Stomach smooth muscle (tissue), 2 donors: Measurements from ENCODE around the gene KLK6.

ENCODE experiments used
- H3K27ac ChIP-seq: one replicate; pipeline ENCODE4 v1.7.0; 2013; ENCODE audit warnings: mild to moderate bottlenecking, low read length, inconsistent platforms
- H3K27me3 ChIP-seq, 2 donors: one replicate each; pipeline ENCODE4 v1.7.0; 2013; ENCODE audit warnings: low read length in 2 of 2; ENCODE audit not compliant: insufficient read depth in 2 of 2, control insufficient read depth in 1 of 2
- H3K36me3 ChIP-seq, 2 donors: one replicate each; pipeline ENCODE4 v1.7.0; 2013; ENCODE audit warnings: low read length in 2 of 2; ENCODE audit not compliant: control insufficient read depth in 2 of 2, insufficient read depth in 2 of 2
- H3K4me1 ChIP-seq: one replicate; pipeline ENCODE4 v1.7.0; 2013; ENCODE audit warnings: low read length; ENCODE audit not compliant: control insufficient read depth, insufficient read depth
- H3K4me3 ChIP-seq, 2 donors: one replicate each; pipeline ENCODE4 v1.7.0; 2013; ENCODE audit warnings: low read length in 2 of 2
- H3K9ac ChIP-seq, 2 donors: one replicate each; pipeline ENCODE4 v1.7.0; 2013; ENCODE audit warnings: low read length in 2 of 2, mild to moderate bottlenecking in 1 of 2
- H3K9me3 ChIP-seq, 2 donors: one replicate each; pipeline ENCODE4 v1.7.0; 2013; ENCODE audit warnings: low read length in 2 of 2; ENCODE audit not compliant: control insufficient read depth in 2 of 2
- donor health status: healthy.
- donor health status: Pancreatic carcinoma.

The KLK6 gene

DNA sequence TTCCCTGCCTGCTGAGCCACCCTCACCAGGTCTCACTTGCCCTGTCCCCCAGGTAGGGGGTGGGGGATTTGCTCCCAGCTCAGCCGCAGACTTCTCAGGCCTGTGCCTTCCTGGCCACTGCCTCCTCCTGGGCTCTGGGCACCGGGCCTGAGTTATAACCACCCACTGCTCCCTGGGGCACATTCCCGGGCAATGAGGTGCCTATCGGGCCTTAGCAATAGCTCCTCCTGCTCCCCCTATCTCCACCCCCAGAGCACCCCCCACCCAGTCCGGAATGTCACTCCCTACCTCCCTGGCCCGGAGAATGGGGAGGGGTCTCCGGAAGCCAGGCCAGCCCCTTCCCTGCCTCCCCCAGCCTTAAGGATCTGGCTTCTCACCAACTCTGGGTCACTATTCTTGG, 16.5 kb downstream of the KLK6 start, which contains the start of gene KLK5:
Gene KLK5, minus strand, starts transcription at position 129 of the 400 bp plus-strand sequence. CDS start 381 bp downstream, outside the sequence.
- H3K4me1 ChIP-seq, result no peaks in the 10 kb centered on the region
- no peak within 1 kb of the TSS for H3K9ac ChIP-seq
- no peak within 1 kb of the TSS for H3K27ac ChIP-seq
- no peak within 1 kb of the TSS for H3K4me3 ChIP-seq
- H3K36me3 ChIP-seq, result no peaks in the 10 kb centered on the region
- H3K27me3 ChIP-seq, result peaks cover 0 to 15% of the 10 kb centered on the region in 2 donors
- no peaks in the 10 kb centered on the region for H3K9me3 ChIP-seq

DNA sequence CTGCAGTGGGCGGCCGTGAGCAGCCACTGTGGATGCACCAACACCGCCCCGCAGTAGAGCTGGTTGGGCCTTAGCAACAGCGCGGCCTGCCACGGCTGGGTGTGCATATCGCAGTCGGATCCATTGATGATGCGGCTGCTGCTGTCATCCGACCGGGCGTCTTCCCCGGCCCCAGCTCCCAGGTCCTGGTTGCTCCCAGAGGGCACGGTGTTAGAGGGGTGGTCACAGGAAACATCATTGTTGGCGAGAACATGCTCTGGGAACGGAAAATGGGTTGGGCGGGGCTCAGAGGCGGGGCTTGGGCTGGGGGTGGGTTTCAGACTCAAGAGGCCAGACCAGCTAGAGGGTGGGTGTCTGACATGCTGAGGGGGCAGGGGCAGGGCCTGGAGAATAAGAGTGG, 19.5 kb downstream of the KLK6 start:
- H3K9me3 ChIP-seq, result no peaks in the 10 kb centered on the region
- H3K27ac ChIP-seq, result no peak overlapping the region
- no peak overlapping the region for H3K9ac ChIP-seq
- H3K36me3 ChIP-seq, result no peaks in the 10 kb centered on the region
- no peak overlapping the region for H3K4me3 ChIP-seq
- H3K4me1 ChIP-seq, result no peaks in the 10 kb centered on the region
- peaks cover 0 to 11% of the 10 kb centered on the region in 2 donors for H3K27me3 ChIP-seq

DNA sequence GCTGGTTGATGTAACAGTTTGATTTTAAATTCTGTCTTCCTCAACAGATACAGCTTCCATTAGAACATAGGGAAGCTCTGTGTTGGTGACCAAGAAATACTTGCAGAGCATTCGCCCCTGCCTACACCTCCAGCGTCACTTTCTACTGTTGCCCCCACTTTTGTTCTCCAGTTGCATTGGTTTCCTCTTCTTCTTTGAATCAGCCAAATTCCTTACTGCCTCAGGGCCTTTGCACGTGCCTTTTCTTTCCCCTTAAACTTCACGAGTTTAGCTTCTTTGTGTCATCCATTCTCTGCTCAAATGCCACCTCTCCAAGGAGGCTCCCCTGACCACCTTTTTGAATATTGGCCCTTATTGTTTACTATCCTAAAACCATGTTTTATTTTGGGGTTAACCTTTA, 22.3 kb downstream of the KLK6 start:
- H3K27me3 ChIP-seq, result peaks cover 0 to 8% of the 10 kb centered on the region in 2 donors
- H3K27ac ChIP-seq, result no peak overlapping the region
- H3K9ac ChIP-seq, result no peak overlapping the region
- peaks cover 0 to 2% of the 10 kb centered on the region in 2 donors for H3K9me3 ChIP-seq
- H3K4me1 ChIP-seq, result no peaks in the 10 kb centered on the region
- no peak overlapping the region for H3K4me3 ChIP-seq
- H3K36me3 ChIP-seq, result no peaks in the 10 kb centered on the region

DNA sequence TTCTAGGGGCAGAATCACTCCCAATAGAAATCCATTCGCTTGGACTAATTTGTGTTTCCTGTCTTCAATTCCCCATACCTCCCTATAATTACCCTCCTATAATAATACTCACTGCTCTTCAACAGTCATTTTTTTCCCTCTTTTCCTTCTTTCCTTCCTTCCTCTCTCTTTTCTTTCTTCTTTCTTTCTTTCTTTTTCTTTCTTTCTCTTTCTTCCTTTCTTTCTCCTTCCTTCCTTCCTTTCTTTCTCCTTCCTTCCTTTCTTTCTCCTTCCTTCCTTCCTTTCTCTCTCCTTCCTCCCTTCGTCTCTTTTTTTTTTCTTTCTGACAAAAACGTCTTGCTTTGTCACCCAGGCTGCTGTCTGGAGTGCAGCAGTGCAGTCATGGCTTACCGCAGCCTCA, 24.6 kb downstream of the KLK6 start:
- no peak overlapping the region for H3K27ac ChIP-seq

DNA sequence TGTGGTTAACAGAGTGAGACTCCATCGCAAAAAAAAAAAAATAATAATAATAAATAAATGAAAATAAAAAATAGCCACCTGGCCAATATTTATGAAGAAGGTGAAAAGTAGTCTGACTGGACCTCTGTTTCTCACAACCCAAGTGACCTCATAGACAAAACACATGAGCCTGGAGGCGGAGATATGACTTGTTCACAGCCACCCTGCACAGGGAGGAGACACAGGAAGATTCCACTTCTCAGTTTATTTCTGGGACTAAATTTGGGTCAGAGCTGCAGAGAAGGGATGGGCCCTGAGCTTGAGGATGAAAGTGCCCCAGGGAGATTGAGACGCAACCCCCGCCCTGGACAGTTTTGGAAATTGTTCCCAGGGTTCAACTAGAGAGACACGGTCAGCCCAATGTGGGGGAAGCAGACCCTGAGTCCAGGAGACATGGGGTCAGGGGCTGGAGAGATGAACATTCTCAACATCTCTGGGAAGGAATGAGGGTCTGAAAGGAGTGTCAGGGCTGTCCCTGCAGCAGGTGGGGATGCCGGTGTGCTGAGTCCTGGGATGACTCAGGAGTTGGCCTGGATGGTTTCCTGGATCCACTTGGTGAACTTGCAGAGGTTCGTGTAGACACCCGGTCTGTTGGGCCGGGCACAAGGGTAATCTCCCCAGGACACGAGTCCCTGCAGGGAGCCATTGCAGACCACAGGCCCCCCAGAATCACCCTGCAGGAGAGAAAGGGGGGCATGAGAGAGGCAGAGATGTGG, 26.1 kb downstream of the KLK6 start:
- Histone ChIP-seq H3K4me1 (no peaks in the 10 kb centered on the region), H3K9ac (no peak overlapping the region), H3K27ac (no peak overlapping the region), H3K36me3 (no peaks in the 10 kb centered on the region), H3K4me3 (no peak overlapping the region), H3K27me3 (no peaks in the 10 kb centered on the region), H3K9me3 (peaks cover 5 to 6% of the 10 kb centered on the region in 2 donors)

More for the DNA sequence above, 24.6 kb downstream of the KLK6 start:
- Histone ChIP-seq H3K9ac (no peak overlapping the region), H3K9me3 (peaks cover 0 to 5% of the 10 kb centered on the region in 2 donors), H3K4me3 (no peak overlapping the region), H3K36me3 (no peaks in the 10 kb centered on the region), H3K27me3 (peaks cover 0 to 2% of the 10 kb centered on the region in 2 donors), H3K4me1 (no peaks in the 10 kb centered on the region)

DNA sequence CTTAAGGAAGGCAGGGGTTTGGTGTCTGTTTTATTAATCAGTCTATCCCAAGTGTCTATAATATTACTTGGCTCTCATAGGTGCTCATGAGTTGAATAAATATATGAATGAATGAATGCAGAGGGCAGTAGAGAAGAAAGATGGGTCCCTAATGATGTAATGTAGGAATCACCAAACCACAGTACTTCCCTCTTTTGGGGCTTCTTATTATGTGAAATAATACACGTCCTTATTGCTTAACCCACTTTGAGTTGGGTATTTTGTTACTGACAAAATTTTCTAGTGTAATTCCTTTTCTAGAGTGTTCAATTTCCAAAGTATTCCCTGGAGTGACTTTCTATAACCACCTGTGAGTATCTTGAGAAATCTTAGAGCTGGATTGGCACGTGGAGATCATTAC, 29.8 kb downstream of the KLK6 start:
- Histone ChIP-seq H3K9ac (no peak overlapping the region), H3K36me3 (no peaks in the 10 kb centered on the region), H3K4me3 (no peak overlapping the region), H3K4me1 (no peaks in the 10 kb centered on the region), H3K27ac (no peak overlapping the region), H3K9me3 (peaks cover 5 to 6% of the 10 kb centered on the region in 2 donors), H3K27me3 (peaks cover 0 to 5% of the 10 kb centered on the region in 2 donors)

DNA sequence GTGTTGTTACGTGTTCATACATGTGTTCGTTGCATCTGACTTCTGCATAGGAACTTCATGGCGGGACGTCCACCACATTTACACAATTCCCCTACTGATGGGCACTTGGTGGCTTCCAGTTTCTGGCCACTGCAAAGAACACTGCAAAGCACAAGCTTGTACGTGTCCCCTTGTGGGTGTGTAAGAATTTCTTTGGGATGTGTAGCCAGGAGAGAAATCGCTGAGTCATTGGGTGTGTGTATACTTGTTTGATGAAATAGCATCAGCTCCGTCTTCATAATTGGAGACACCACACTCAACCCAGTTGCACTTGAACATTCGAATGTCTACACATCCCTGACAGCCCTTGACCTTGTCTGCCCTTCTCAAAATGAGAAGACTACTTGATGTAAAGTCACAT, 35.8 kb downstream of the KLK6 start:
- no peak overlapping the region for H3K27ac ChIP-seq

DNA sequence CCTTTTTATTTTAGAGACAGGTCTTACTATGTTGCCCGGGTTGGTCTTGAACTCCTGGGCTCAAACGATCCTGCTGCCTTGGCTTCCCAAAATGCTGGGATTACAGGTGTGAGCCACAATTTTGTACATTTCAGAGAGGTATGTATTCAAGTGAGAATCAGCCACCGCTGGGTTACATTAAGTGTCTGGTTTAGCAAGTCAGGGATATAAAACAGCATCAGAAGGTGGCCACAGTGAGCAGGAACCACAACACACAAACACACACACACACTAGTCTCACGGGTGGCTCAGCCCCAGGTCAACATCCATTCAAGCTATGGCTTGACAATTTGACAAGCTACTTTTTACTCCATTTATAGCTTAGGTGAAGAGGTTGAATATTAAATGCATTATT, 36.7 kb downstream of the KLK6 start:
- Histone ChIP-seq H3K4me3 (no peak overlapping the region), H3K4me1 (no peaks in the 10 kb centered on the region), H3K27me3 (peaks cover 12 to 19% of the 10 kb centered on the region in 2 donors), H3K27ac (no peak overlapping the region), H3K9me3 (no peaks in the 10 kb centered on the region), H3K9ac (no peak overlapping the region), H3K36me3 (no peaks in the 10 kb centered on the region)

More for the DNA sequence above, 35.8 kb downstream of the KLK6 start:
- H3K9ac ChIP-seq, result no peak overlapping the region
- H3K4me3 ChIP-seq, result no peak overlapping the region
- H3K9me3 ChIP-seq, result no peaks in the 10 kb centered on the region
- peaks cover 8 to 16% of the 10 kb centered on the region in 2 donors for H3K27me3 ChIP-seq
- H3K36me3 ChIP-seq, result no peaks in the 10 kb centered on the region
- H3K4me1 ChIP-seq, result no peaks in the 10 kb centered on the region

DNA sequence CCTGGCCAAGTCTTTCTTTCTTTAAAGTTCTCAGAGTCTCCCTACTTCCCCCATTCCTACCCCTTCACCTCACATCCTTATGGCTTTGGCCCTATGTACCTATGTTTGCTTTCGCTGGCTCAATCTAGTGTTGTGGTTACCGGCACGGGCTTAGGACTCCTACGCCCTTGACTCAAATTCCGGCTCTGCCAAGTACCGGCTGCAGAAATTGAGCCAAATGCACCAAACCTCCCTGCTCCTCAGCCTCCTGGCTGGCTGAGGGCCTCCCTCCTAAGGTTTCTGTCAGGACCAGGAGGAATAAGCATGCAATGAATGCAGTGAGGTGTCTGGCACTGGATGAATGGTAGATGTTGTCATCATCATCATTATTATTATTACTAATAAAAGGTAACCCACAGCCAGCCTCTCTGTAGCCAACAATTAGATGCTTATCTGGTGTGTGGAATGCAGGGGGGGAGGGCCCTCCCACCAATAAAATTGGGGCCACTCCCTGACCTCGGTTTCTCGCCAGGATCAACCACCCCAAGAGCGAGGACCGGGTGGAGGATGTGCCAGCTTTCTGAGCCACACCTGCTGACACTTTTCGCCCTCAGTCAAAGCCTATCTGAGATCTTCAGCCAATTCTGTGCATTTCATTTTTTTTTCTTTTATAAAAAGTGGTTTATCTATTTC, 37.2 kb downstream of the KLK6 start:
- no peak overlapping the region for H3K4me3 ChIP-seq
- peaks cover 15 to 21% of the 10 kb centered on the region in 2 donors for H3K27me3 ChIP-seq
- no peaks in the 10 kb centered on the region for H3K4me1 ChIP-seq
- H3K36me3 ChIP-seq, result no peaks in the 10 kb centered on the region
- no peak overlapping the region for H3K27ac ChIP-seq
- no peak overlapping the region for H3K9ac ChIP-seq
- no peaks in the 10 kb centered on the region for H3K9me3 ChIP-seq

DNA sequence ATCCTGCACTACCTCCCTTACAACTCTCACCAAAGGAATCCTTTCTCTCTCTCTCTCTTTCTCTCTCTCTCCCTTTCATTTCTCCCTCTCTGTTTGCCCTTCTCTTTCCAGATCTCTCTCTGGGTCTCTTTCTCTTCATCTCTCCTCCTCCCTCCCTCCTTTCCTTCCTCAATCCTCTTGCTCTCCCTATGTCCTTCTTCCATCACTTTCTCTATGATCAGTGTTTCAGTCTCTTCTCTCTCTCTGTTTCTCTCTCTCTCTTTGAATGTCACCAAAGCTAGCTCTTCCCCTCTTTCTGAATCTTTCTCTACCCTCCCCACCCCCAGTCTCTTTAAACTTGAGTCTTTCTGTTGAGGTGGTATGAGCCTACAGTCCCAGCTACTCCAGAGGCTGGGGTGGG, 38.4 kb downstream of the KLK6 start:
- Histone ChIP-seq H3K27ac (no peak overlapping the region), H3K4me1 (no peaks in the 10 kb centered on the region), H3K9ac (no peak overlapping the region), H3K36me3 (no peaks in the 10 kb centered on the region), H3K4me3 (no peak overlapping the region), H3K27me3 (peaks cover 15 to 18% of the 10 kb centered on the region in 2 donors), H3K9me3 (no peaks in the 10 kb centered on the region)

DNA sequence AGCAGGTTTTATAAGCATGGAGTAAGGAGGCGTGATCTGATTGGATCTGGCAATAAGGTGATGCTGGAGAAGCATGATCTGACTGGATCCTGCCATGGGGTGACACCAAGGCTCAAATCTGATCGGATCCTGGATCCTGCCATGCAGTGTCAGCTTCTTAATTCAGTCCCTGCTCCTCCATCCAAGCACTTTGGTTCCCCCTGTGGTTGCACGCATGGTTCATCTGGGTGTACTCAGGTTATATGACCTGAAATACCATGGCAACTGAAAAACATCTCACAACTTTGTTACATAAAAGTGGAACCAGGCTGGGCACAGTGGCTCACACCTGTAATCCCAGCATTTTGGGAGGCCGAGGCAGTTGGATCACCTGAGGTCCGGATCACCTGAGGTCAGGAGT, 40.6 kb downstream of the KLK6 start:
- Histone ChIP-seq H3K9me3 (no peaks in the 10 kb centered on the region), H3K27me3 (peaks cover 15 to 18% of the 10 kb centered on the region in 2 donors), H3K4me3 (no peak overlapping the region), H3K4me1 (no peaks in the 10 kb centered on the region), H3K27ac (no peak overlapping the region), H3K9ac (no peak overlapping the region), H3K36me3 (no peaks in the 10 kb centered on the region)
